Measurements from ENCODE around the gene PIK3R4.

DNA sequence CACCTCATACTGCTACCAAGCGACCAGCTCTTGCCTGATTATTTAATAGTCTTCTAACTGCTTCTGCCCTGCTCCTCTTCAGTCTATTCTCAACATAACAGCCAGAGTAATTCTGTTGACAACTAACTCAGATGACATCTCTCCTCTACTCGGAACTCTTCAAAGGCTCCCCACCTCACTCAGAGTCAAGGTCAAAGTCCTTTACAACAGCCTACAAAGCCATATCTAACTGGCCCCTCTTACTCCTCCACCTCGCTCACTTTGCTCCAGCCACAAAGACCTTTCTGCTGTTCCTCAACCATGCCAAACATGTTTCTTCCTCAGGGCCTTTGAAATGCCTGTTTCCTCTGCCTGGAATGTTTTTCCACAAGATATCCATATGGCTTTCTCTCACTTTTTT lies 43.6 kb downstream of the PIK3R4 start:
- TF ChIP-seq POLR2A (IDR thresholded peaks at IDR 0.05; ENCODE audit: low read depth, low read length) (no peak), POLR2AphosphoS5 (IDR thresholded peaks at IDR 0.05; ENCODE audit: low read depth, low read length) (no peak)

Measured in GM12892 (cell line).